CD4-positive, alpha-beta T cell treated with Interleukin-21 for 1 hour (primary cell): ENCODE measurements around the gene NGFR.

Experiments used
- DNase-seq: peaks from one replicate; pipeline ENCODE4 v3.0.0-alpha.2; 2020

NGFR gene

GRCh38 chr17:49494986-49495841 lies at the start of gene NGFR:
Gene NGFR (plus strand): TSS chr17:49495293. CDS start chr17:49495418, 125 bp downstream.
- DNase-seq, result peak; percentile 66

DNA sequence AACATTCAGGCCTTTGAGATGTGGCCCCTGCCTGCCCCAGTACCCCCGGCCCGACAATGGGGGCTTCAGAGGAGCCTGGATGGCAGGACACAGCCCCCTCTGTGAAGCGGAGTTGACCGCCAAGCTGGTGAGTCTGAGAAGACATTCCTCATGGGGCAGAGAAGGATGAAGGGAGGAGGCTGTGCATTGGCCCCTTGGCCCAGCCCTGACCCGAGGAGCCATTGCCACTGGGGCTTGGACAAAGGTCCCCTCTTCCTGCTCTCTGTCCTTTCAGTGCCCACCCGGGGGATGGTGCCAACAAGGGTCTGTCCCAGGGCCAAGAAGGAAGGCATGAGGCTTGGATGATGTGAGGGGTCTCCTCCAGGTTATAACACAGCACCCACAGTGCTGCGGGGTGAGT lies 49.5 kb upstream of the NGFR start:
- DNase-seq, result no peak

DNA sequence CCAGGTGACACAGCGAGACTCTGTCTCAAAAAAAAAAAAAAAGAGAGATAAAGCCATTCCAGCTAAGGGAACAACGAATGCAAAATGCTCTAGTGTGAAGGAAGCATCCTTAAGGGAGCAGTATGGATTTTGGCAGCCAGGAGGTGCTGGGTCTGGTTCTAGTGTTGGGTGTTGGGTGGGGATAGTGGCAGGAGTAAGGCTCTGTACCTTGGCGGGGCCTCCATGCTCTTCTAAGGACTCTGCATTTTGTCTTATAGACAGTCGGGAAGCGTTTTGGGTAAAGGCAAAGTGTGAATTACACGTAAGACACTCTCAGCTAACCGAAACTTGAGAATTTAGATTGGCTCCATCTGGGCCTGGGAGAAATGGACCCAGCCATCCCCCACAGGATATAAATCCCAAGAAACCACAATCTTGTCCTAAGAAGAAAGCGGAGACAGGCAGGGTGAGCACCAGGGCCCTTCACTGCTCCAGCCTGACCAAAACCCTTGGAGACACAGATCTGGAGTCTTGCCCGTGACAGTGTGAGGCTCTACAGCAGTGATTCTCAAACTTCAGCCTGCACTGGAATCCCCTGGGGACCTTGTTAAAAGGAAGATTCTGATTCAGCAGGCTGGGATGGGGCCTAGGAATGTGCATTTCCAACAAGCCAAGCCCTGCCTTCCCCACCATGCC lies 47.3 kb upstream of the NGFR start:
- no peak for DNase-seq

DNA sequence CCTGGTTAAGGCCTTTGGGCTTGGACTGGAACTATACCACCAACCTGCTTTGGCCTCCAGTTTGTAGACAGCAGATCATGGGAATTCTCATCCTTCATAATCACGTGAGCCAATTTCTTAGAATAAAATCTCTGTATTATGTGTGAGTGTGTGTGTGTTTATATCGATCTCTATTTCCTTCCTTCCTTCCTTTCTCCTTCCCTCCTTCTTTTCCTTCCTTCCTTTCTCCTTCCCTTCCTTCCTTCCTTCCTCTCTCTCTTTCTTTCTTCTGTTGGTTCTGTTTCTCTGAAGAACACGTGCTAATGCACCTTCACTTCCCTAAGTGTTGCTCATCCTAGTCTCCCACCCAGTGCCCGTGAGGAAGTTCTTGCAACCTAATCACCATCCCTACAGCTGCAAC lies 44.9 kb upstream of the NGFR start:
- no peak for DNase-seq

GRCh38 chr17:49450735-49451134 lies 44.4 kb upstream of the NGFR start:
- DNase-seq, result no peak

DNA sequence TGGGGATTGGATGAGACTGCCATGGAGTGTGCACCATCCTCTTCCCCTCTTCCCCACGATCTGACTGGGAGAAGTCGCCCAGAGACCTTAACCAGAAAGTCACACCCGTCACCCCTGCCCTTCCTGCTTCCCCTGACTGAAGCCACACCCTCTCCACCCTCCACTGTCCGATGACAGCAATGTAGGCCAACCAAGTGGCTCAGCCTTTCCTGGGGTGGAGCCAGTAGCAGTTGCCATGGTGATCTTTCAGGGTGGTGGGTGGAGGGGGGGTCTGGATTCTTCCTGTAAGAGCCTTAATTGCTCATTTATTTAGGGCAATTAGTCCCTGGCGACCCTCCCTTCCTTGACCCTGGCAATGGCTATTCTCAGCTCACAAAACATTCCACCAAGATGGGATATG lies 42.9 kb upstream of the NGFR start:
- DNase-seq, result no peak

GRCh38 chr17:49452661-49453060 lies 42.4 kb upstream of the NGFR start:
- DNase-seq, result no peak

GRCh38 chr17:49454050-49454449 lies 41.0 kb upstream of the NGFR start:
- DNase-seq, result no peak

GRCh38 chr17:49455272-49455861 lies 39.7 kb upstream of the NGFR start:
- no peak for DNase-seq

DNA sequence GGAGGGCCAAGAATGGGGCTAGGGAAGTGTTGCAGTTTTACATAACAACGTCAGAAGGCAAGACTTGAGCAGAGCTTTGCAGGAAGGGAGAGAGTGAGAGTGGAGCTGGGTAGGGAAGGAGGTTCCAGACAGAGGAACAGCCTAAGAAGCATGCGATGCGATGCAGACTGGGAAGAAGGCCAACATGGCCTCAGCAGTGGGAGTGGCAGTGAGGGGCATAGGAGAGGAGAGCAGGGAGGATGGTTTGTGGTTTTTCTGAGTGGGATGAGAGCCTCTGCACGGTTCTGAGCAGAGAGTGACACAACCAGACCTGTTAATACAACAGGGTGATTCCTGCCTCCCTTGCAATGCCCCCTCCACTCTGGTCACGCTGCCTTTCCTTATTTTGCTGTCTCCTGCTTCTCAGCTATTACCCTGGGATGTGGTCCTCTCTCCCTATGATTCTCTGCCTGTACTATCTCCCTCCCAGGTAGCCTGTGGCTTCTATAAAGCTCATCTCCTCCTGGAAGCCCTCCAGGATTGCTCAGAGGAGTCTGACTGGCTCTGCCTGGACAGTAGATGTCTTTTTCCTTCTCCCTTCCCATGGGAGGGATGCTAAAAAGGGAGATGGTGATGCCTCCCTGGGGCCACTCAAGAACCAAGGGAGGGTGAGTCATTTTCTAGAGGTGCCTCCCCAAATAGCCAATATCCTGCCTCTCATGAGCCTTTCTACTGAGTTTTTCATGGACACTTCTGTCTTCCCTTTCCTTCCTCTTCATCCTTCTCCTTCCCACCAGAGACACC lies 38.7 kb upstream of the NGFR start:
- no peak for DNase-seq

- no peak for DNase-seq
These were observed 37.2 kb upstream of the NGFR start for GRCh38 chr17:49457564-49458535.

DNA sequence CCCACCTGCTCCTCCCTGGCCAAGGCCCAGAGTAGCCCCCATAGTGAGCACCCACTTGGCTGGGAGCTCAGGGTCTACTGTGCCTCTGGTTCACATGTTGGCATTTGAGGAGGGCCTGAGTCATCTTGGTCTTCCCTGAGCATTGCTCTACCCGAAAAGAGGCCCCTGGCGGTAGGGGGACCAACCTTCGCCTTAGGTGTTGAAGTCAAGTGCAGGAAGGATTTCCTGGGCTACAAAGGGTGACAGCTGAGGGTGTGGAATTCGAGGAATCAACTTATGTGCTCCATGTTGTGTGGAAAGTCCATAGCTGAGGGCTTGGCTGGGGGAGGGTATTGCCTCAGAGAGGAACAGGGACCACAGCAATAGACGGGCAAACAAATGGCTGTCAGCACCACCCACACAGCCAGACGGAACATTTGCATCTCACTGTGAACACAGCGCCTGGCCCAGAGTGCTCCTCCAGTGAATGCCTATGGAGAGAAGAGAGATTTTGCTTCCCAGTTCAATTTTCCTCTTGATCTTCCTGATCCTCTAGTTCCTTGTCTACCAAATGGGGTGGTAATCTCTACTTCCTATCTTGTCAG lies 35.6 kb upstream of the NGFR start:
- no peak for DNase-seq

- DNase-seq, result no peak
These were observed 34.7 kb upstream of the NGFR start for GRCh38 chr17:49460401-49460800.

DNA sequence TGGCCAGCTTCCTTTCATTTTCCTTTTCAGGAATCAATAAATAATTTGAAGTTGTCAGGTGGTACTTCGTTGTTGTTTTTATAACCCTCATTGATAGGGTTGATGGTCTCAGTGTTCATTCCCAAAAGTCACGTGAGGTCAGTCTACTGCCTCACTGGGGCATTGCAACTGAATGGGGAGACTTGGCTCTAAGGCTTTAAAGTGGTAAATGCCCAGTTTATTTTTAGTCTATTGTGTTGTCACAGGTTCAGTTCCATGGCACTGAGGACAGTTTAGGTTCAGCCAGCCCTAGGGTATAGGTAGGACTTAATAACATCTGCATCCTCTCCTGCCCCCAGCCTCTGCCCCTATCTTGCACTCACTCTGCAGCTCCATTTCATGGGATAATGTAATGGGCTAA lies 33.5 kb upstream of the NGFR start:
- no peak for DNase-seq

DNA sequence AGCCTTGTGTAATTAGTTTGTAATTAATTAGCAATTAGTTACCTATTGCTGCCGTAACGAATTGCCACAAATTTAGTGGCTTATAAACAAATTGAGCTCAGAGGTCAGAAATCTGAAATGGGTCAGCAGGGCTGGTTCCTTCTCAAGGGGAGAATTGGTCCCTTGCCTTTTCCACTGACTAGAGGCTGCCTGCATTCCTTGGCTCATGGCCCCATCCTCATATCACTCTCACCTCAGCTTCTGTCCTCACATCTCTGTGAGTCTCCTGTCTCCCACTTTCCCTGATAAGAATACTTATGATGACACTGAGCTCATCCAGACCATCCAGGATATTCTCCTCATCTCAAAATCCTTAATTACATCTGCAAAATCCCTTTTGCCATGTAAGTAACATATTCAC lies 31.0 kb upstream of the NGFR start:
- DNase-seq, result no peak

GRCh38 chr17:49465331-49465903 lies 29.7 kb upstream of the NGFR start:
- no peak for DNase-seq

- DNase-seq, result no peak
These were observed 28.7 kb upstream of the NGFR start for GRCh38 chr17:49466436-49466835.

- no peak for DNase-seq
These were observed 27.9 kb upstream of the NGFR start for GRCh38 chr17:49467175-49467574.

- DNase-seq, result no peak
These were observed 26.2 kb upstream of the NGFR start for GRCh38 chr17:49468811-49469385.
